ENCODE results near the gene PHLPP1.

GRCh38 chr18:62834715-62835114 is 119.4 kb downstream of the PHLPP1 start:
- TF ChIP-seq, protein P1, sequence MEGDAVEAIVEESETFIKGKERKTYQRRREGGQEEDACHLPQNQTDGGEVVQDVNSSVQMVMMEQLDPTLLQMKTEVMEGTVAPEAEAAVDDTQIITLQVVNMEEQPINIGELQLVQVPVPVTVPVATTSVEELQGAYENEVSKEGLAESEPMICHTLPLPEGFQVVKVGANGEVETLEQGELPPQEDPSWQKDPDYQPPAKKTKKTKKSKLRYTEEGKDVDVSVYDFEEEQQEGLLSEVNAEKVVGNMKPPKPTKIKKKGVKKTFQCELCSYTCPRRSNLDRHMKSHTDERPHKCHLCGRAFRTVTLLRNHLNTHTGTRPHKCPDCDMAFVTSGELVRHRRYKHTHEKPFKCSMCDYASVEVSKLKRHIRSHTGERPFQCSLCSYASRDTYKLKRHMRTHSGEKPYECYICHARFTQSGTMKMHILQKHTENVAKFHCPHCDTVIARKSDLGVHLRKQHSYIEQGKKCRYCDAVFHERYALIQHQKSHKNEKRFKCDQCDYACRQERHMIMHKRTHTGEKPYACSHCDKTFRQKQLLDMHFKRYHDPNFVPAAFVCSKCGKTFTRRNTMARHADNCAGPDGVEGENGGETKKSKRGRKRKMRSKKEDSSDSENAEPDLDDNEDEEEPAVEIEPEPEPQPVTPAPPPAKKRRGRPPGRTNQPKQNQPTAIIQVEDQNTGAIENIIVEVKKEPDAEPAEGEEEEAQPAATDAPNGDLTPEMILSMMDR (IDR thresholded peaks at IDR 0.05): no peak
- no peak for TF ChIP-seq ZFX (IDR thresholded peaks at IDR 0.05; ENCODE audit: borderline replicate concordance)

Data from 22Rv1 (cell line).